Endodermal cell (in vitro differentiated cells): ENCODE data around the gene MMP3. TPM values are rescaled to one million over a fixed set of nuclear protein-coding genes. Genes with fewer than 3 reads are reported as not detected.
A peak's percentile ranks its signal among the peaks of the same experiment; 100 is the strongest.

Experiments
- DNase-seq: peaks from one replicate; pipeline ENCODE4 v3.0.0-alpha.2; 2017
- H3K27ac ChIP-seq: 2 replicates; pipeline ENCODE4 v1.5.1; 2013; ENCODE audit warnings: mild to moderate bottlenecking, low read depth, low read length, moderate library complexity
- H3K27me3 ChIP-seq: 2 replicates; pipeline ENCODE4 v1.6.1; 2013; ENCODE audit warnings: mild to moderate bottlenecking, low read length, moderate library complexity; ENCODE audit not compliant: insufficient read depth, control insufficient read depth, poor library complexity, severe bottlenecking
- H3K36me3 ChIP-seq: 2 replicates; pipeline ENCODE4 v1.7.0; 2013; ENCODE audit warnings: mild to moderate bottlenecking, low read length, moderate library complexity; ENCODE audit not compliant: control insufficient read depth, insufficient read depth
- H3K4me1 ChIP-seq: one replicate; pipeline ENCODE4 v1.7.0; 2013; ENCODE audit warnings: low read length; ENCODE audit not compliant: control insufficient read depth, insufficient read depth
- H3K4me3 ChIP-seq: 2 replicates; pipeline ENCODE4 v1.5.1; 2013; ENCODE audit warnings: mild to moderate bottlenecking, low read length, moderate library complexity
- H3K9ac ChIP-seq: 2 replicates; pipeline ENCODE4 v1.6.1; 2013; ENCODE audit warnings: mild to moderate bottlenecking, low read length, moderate library complexity; ENCODE audit not compliant: poor library complexity, severe bottlenecking; ENCODE audit errors: extremely low read depth
- H3K9me3 ChIP-seq: 2 replicates; pipeline ENCODE4 v1.6.1; 2013; ENCODE audit warnings: mild to moderate bottlenecking, low read length, moderate library complexity; ENCODE audit not compliant: control insufficient read depth
- H3K27ac Mint-ChIP-seq: 2 replicates; pipeline ENCODE4 v1.8.0; 2020; ENCODE audit warnings: mixed read lengths
- H3K27me3 Mint-ChIP-seq: 2 replicates; pipeline ENCODE4 v1.8.0; 2021; ENCODE audit warnings: mild to moderate bottlenecking, mixed read lengths; ENCODE audit not compliant: insufficient read depth
- H3K36me3 Mint-ChIP-seq: 2 replicates; pipeline ENCODE4 v1.8.0; 2020; ENCODE audit warnings: low read depth, mixed read lengths
- H3K4me1 Mint-ChIP-seq: 2 replicates; pipeline ENCODE4 v1.8.0; 2020; ENCODE audit warnings: mixed read lengths
- H3K4me3 Mint-ChIP-seq: 2 replicates; pipeline ENCODE4 v1.8.0; 2020; ENCODE audit warnings: mild to moderate bottlenecking, moderate library complexity, mixed read lengths
- H3K9me3 Mint-ChIP-seq: 2 replicates; pipeline ENCODE4 v1.8.0; 2020; ENCODE audit warnings: mild to moderate bottlenecking, mixed read lengths
- CTCF ChIP-seq: fragments of 200-600 bp; sonication (generic); conservative IDR thresholded peaks from 2 replicates; pipeline ENCODE4 v1.5.0; 2021; ENCODE audit warnings: antibody characterized with exemption, mild to moderate bottlenecking
- WGBS, 2 experiments: methylation state at CpG; one replicate each; pipeline versions ENCODE4 v1.1.5 to v1.1.7; 2013; ENCODE audit warnings: missing lambda C conversion rate in 2 of 2, mixed read lengths in 1 of 2; ENCODE audit not compliant: insufficient coverage in 1 of 2, insufficient read length in 1 of 2; 5-methylcytosine and 5-hydroxymethylcytosine counted together
- total RNA-seq, 2 donors: library from RNA; stranded (reverse); fragmentation: NEBNext Ultra II Directional in 1 of 2; extraction: Animal tissue kit (Norgen Biotek cat#: 25700) in 1 of 2; gene quantifications; 2 replicates in 1 of 2; 3 replicates in 1 of 2; pipeline ENCODE4 v1.2.1, GENCODE V29; 2021

The MMP3 gene
- total RNA-seq, 2 donors from 2014 or later = not detected

- H3K4me3 Mint-ChIP-seq = no peak overlapping the region
- no peak overlapping the region for H3K27ac Mint-ChIP-seq
- no peaks in the 10 kb centered on the region for H3K27me3 Mint-ChIP-seq
- no peaks in the 10 kb centered on the region for H3K27me3 ChIP-seq
- peak; percentile 72 for TF ChIP-seq CTCF
- no peak overlapping the region for H3K4me3 ChIP-seq
- DNase-seq = no peak
- H3K9me3 Mint-ChIP-seq = peaks cover 2% of the 10 kb centered on the region
- no peaks in the 10 kb centered on the region for H3K9me3 ChIP-seq
- H3K36me3 Mint-ChIP-seq = no peaks in the 10 kb centered on the region
- no peak overlapping the region for H3K9ac ChIP-seq
- H3K27ac ChIP-seq = no peak overlapping the region
- 47% methylated on average over 3 of the region's 3 CpGs for WGBS, 2 experiments
- peaks cover 5% of the 10 kb centered on the region for H3K4me1 Mint-ChIP-seq
- H3K4me1 ChIP-seq = no peaks in the 10 kb centered on the region
- no peaks in the 10 kb centered on the region for H3K36me3 ChIP-seq
Measured at GRCh38 chr11:102810950-102811660, 32.3 kb downstream of the MMP3 start.

- Histone ChIP-seq H3K27me3 (no peaks in the 10 kb centered on the region), H3K4me1 (no peaks in the 10 kb centered on the region), H3K9ac (no peak overlapping the region), H3K27ac (no peak overlapping the region), H3K9me3 (no peaks in the 10 kb centered on the region), H3K4me3 (no peak overlapping the region), H3K36me3 (no peaks in the 10 kb centered on the region)
- no peak for TF ChIP-seq CTCF
- DNase-seq = no peak
- H3K9me3 Mint-ChIP-seq = peaks cover 2% of the 10 kb centered on the region
- H3K27me3 Mint-ChIP-seq = no peaks in the 10 kb centered on the region
- no peaks in the 10 kb centered on the region for H3K36me3 Mint-ChIP-seq
- H3K4me1 Mint-ChIP-seq = peaks cover 5% of the 10 kb centered on the region
- H3K4me3 Mint-ChIP-seq = no peak overlapping the region
- no peak overlapping the region for H3K27ac Mint-ChIP-seq
- 91 to 95% methylated on average over 2 of the region's 2 CpGs for WGBS, 2 experiments
Measured at GRCh38 chr11:102809971-102810370, 33.4 kb downstream of the MMP3 start.

GRCh38 chr11:102807921-102808320 is 35.5 kb downstream of the MMP3 start:
- Mint-ChIP-seq H3K4me3 (peak overlapping the region; percentile 42), H3K9me3 (no peaks in the 10 kb centered on the region), H3K27ac (no peak overlapping the region), H3K4me1 (peaks cover 5% of the 10 kb centered on the region), H3K36me3 (no peaks in the 10 kb centered on the region), H3K27me3 (no peaks in the 10 kb centered on the region)
- no peak overlapping the region for H3K4me3 ChIP-seq
- no peaks in the 10 kb centered on the region for H3K9me3 ChIP-seq
- WGBS, 2 experiments = 61 to 81% methylated on average over 13 to 19 of the region's 19 CpGs
- H3K36me3 ChIP-seq = no peaks in the 10 kb centered on the region
- no peak overlapping the region for H3K27ac ChIP-seq
- no peak overlapping the region for H3K9ac ChIP-seq
- H3K27me3 ChIP-seq = no peaks in the 10 kb centered on the region
- DNase-seq = peak; percentile 93
- no peaks in the 10 kb centered on the region for H3K4me1 ChIP-seq
- TF ChIP-seq CTCF = peak; percentile 78
